ENCODE data around the gene ZWILCH. TPM values are rescaled to one million over a fixed set of nuclear protein-coding genes. Genes with fewer than 3 reads are reported as not detected.

Gene ZWILCH
- total and polyA plus RNA-seq, 4 donors: 1.5 to 11.3 (median 2.9) TPM

DNA sequence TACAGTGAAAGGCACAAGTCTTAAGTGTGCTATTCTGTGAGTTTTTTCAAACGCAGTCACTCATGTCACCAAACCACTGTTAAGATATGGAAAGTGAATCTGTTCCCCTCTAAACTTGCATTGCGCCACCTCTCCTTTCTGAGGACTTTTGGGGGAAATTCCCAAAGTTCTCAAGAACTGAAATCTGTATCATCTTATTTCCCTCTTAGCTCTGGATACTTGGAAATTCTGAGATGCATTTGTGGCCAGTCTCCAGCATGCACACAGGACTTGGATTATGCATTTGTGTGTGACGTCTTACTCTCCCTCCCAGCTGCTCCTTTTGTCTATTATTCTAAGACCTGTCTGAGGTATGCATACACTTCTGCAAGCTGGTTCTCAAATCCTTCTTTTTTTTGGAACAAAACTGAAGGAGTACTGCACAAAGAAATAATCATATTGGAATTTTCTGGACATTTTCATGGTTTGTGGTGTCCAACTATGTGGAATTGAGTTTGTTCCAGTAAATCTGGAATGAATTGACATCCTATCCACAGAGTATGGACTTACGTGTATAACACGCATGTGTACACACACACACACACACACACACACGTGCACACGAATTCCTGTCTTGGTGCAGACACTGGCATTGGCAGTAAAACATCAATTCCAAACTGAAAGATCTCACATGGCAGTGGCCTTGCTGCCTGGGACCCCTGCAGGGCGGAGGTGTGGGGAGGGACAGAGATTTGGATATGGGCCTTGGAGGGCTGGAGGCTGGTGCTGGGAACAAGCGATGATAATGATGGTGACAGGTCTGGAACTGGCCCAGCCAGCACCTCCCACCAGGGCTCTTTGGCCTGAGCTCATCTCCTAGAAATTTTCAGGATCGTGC lies 68.8 kb downstream of the ZWILCH start:
- TF ChIP-seq HNF4G (IDR thresholded peaks at IDR 0.05) (no peak), HNF4A (conservative IDR thresholded peaks at IDR 0.05) (no peak), TAF1 (conservative IDR thresholded peaks at IDR 0.05) (no peak), EGR1 (IDR thresholded peaks at IDR 0.05; ENCODE audit: low read depth in 2 of 2) (no peak), FOXA2 (IDR thresholded peaks at IDR 0.05) (no peak)
- TF ChIP-seq, protein P1, sequence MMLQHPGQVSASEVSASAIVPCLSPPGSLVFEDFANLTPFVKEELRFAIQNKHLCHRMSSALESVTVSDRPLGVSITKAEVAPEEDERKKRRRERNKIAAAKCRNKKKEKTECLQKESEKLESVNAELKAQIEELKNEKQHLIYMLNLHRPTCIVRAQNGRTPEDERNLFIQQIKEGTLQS (IDR thresholded peaks at IDR 0.05): no peak
- TF ChIP-seq, protein P2, sequence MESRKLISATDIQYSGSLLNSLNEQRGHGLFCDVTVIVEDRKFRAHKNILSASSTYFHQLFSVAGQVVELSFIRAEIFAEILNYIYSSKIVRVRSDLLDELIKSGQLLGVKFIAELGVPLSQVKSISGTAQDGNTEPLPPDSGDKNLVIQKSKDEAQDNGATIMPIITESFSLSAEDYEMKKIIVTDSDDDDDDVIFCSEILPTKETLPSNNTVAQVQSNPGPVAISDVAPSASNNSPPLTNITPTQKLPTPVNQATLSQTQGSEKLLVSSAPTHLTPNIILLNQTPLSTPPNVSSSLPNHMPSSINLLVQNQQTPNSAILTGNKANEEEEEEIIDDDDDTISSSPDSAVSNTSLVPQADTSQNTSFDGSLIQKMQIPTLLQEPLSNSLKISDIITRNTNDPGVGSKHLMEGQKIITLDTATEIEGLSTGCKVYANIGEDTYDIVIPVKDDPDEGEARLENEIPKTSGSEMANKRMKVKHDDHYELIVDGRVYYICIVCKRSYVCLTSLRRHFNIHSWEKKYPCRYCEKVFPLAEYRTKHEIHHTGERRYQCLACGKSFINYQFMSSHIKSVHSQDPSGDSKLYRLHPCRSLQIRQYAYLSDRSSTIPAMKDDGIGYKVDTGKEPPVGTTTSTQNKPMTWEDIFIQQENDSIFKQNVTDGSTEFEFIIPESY (IDR thresholded peaks at IDR 0.05): no peak
- TF ChIP-seq, protein P3, sequence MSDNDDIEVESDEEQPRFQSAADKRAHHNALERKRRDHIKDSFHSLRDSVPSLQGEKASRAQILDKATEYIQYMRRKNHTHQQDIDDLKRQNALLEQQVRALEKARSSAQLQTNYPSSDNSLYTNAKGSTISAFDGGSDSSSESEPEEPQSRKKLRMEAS (IDR thresholded peaks at IDR 0.05): no peak
- H3K36me3 ChIP-seq (ENCODE audit: control insufficient read depth in 4 of 4, insufficient read depth in 3 of 4, low read depth in 1 of 4, low read length in 3 of 4): no peaks in the 10 kb centered on the region
- no peak for DNase-seq (ENCODE audit: low spot score)
- H3K27ac ChIP-seq (ENCODE audit: low read depth in 1 of 2, low read length in 2 of 2): no peak overlapping the region
- 86% methylated on average over 10 of the region's 10 CpGs for WGBS
- H3K4me1 ChIP-seq (ENCODE audit: control insufficient read depth in 4 of 4, insufficient read depth in 4 of 4, low read length in 3 of 4): no peaks in the 10 kb centered on the region
- H3K4me3 ChIP-seq (ENCODE audit: low read depth in 1 of 3, low read length in 3 of 3): no peak overlapping the region
- no peak overlapping the region for H3K9ac ChIP-seq (ENCODE audit: low read depth in 1 of 2, low read length in 2 of 2)
- H3K9me3 ChIP-seq (ENCODE audit: control insufficient read depth in 4 of 4, low read length in 3 of 4): no peaks in the 10 kb centered on the region
- H3K27me3 ChIP-seq (ENCODE audit: control insufficient read depth in 4 of 4, insufficient read depth in 4 of 4, low read length in 3 of 4): no peaks in the 10 kb centered on the region

DNA sequence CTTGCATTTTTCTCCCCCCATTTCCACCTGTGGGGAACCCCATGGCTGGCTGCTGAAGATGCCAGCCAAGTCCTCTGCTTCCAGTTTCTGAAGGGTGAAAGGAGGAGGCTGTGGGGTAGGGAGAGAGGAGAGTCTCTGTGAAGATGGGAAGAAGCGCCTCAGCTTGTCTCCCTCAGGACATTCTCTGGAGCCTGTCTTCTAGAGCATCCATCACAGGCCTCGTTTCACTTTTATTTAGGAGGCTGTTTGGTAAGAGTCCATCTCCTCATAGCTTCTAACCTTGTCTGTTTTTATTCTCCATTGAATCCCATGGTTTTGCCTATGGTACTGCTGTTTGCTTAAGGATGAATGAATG lies 69.4 kb downstream of the ZWILCH start:
- Histone ChIP-seq H3K36me3 (ENCODE audit: control insufficient read depth in 4 of 4, insufficient read depth in 3 of 4, low read depth in 1 of 4, low read length in 3 of 4) (no peaks in the 10 kb centered on the region), H3K9me3 (ENCODE audit: control insufficient read depth in 4 of 4, low read length in 3 of 4) (no peaks in the 10 kb centered on the region), H3K27me3 (ENCODE audit: control insufficient read depth in 4 of 4, insufficient read depth in 4 of 4, low read length in 3 of 4) (no peaks in the 10 kb centered on the region), H3K27ac (ENCODE audit: low read depth in 1 of 2, low read length in 2 of 2) (no peak overlapping the region), H3K4me3 (ENCODE audit: low read depth in 1 of 3, low read length in 3 of 3) (no peak overlapping the region), H3K9ac (ENCODE audit: low read depth in 1 of 2, low read length in 2 of 2) (no peak overlapping the region), H3K4me1 (ENCODE audit: control insufficient read depth in 4 of 4, insufficient read depth in 4 of 4, low read length in 3 of 4) (no peaks in the 10 kb centered on the region)
- 94% methylated on average over 2 of the region's 2 CpGs for WGBS
- no peak for DNase-seq (ENCODE audit: low spot score)
- TF ChIP-seq, protein P4, sequence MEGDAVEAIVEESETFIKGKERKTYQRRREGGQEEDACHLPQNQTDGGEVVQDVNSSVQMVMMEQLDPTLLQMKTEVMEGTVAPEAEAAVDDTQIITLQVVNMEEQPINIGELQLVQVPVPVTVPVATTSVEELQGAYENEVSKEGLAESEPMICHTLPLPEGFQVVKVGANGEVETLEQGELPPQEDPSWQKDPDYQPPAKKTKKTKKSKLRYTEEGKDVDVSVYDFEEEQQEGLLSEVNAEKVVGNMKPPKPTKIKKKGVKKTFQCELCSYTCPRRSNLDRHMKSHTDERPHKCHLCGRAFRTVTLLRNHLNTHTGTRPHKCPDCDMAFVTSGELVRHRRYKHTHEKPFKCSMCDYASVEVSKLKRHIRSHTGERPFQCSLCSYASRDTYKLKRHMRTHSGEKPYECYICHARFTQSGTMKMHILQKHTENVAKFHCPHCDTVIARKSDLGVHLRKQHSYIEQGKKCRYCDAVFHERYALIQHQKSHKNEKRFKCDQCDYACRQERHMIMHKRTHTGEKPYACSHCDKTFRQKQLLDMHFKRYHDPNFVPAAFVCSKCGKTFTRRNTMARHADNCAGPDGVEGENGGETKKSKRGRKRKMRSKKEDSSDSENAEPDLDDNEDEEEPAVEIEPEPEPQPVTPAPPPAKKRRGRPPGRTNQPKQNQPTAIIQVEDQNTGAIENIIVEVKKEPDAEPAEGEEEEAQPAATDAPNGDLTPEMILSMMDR (IDR thresholded peaks at IDR 0.05; ENCODE audit: low read depth, low read length, missing input control): no peak
- TF ChIP-seq RAD21 (IDR thresholded peaks at IDR 0.05): no peak
- TF ChIP-seq, protein P2 (IDR thresholded peaks at IDR 0.05): no peak
- no peak for TF ChIP-seq FOXA1 (IDR thresholded peaks at IDR 0.05)
- no peak for TF ChIP-seq EGR1 (IDR thresholded peaks at IDR 0.05; ENCODE audit: low read depth in 2 of 2)
- TF ChIP-seq YY1 (IDR thresholded peaks at IDR 0.05): no peak
- no peak for TF ChIP-seq NR2F2 (IDR thresholded peaks at IDR 0.05)
- no peak for TF ChIP-seq SP1 (IDR thresholded peaks at IDR 0.05)
- TF ChIP-seq GABPA (IDR thresholded peaks at IDR 0.05 in 1 of 2, conservative IDR thresholded peaks at IDR 0.05 in 1 of 2): no peak
- TF ChIP-seq JUND (IDR thresholded peaks at IDR 0.05): no peak
- TF ChIP-seq TAF1 (conservative IDR thresholded peaks at IDR 0.05): no peak
- no peak for TF ChIP-seq FOXA2 (IDR thresholded peaks at IDR 0.05)
- TF ChIP-seq, protein P3 (IDR thresholded peaks at IDR 0.05): no peak
- no peak for TF ChIP-seq HNF4G (IDR thresholded peaks at IDR 0.05)
- no peak for TF ChIP-seq HNF4A (conservative IDR thresholded peaks at IDR 0.05)
- no peak for TF ChIP-seq RXRA (IDR thresholded peaks at IDR 0.05)
- TF ChIP-seq, protein P5, sequence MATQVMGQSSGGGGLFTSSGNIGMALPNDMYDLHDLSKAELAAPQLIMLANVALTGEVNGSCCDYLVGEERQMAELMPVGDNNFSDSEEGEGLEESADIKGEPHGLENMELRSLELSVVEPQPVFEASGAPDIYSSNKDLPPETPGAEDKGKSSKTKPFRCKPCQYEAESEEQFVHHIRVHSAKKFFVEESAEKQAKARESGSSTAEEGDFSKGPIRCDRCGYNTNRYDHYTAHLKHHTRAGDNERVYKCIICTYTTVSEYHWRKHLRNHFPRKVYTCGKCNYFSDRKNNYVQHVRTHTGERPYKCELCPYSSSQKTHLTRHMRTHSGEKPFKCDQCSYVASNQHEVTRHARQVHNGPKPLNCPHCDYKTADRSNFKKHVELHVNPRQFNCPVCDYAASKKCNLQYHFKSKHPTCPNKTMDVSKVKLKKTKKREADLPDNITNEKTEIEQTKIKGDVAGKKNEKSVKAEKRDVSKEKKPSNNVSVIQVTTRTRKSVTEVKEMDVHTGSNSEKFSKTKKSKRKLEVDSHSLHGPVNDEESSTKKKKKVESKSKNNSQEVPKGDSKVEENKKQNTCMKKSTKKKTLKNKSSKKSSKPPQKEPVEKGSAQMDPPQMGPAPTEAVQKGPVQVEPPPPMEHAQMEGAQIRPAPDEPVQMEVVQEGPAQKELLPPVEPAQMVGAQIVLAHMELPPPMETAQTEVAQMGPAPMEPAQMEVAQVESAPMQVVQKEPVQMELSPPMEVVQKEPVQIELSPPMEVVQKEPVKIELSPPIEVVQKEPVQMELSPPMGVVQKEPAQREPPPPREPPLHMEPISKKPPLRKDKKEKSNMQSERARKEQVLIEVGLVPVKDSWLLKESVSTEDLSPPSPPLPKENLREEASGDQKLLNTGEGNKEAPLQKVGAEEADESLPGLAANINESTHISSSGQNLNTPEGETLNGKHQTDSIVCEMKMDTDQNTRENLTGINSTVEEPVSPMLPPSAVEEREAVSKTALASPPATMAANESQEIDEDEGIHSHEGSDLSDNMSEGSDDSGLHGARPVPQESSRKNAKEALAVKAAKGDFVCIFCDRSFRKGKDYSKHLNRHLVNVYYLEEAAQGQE (IDR thresholded peaks at IDR 0.05): no peak
- TF ChIP-seq, protein P1 (IDR thresholded peaks at IDR 0.05): no peak
